ENCODE data around the gene ZNF678.

The ZNF678 gene

DNA sequence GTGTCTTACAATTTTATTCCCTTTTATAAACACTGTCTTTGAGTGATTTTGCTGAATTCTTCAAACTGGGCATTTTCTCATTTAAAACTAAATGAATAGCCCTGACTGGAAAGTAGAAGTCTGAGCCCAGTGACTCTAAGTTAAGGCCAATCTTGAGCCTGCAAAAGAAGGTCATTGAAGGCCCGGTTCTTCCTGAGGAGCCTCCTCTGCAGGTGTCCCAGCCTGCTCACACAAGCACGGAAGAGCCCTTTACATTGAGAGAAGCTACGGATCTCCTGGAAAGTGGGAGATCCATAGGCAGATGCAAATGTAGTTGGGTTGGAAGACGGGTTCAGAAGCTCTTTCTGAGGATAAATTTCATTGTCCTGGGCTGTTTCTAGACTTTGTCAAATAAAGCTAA, 3.9 kb downstream of the ZNF678 start:
- H3K4me1 ChIP-seq (ENCODE audit: insufficient read depth, low read length, severe bottlenecking), result peaks cover 7% of the 10 kb centered on the region
- no peak overlapping the region for H3K9ac ChIP-seq (ENCODE audit: low read length)
- H3K36me3 ChIP-seq (ENCODE audit: insufficient read depth, low read length), result peaks cover 19% of the 10 kb centered on the region
- H3K9me2 ChIP-seq (ENCODE audit: low read depth, low read length), result no peaks in the 10 kb centered on the region
- no peak for TF ChIP-seq EZH2 (IDR thresholded peaks at IDR 0.05; ENCODE audit: borderline replicate concordance, low read length)
- TF ChIP-seq, protein P1, sequence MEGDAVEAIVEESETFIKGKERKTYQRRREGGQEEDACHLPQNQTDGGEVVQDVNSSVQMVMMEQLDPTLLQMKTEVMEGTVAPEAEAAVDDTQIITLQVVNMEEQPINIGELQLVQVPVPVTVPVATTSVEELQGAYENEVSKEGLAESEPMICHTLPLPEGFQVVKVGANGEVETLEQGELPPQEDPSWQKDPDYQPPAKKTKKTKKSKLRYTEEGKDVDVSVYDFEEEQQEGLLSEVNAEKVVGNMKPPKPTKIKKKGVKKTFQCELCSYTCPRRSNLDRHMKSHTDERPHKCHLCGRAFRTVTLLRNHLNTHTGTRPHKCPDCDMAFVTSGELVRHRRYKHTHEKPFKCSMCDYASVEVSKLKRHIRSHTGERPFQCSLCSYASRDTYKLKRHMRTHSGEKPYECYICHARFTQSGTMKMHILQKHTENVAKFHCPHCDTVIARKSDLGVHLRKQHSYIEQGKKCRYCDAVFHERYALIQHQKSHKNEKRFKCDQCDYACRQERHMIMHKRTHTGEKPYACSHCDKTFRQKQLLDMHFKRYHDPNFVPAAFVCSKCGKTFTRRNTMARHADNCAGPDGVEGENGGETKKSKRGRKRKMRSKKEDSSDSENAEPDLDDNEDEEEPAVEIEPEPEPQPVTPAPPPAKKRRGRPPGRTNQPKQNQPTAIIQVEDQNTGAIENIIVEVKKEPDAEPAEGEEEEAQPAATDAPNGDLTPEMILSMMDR (IDR thresholded peaks at IDR 0.05; ENCODE audit: low read length), result no peak
- no peaks in the 10 kb centered on the region for H3K27me3 ChIP-seq (ENCODE audit: insufficient read depth, low read length)
- no peak overlapping the region for H3K4me3 ChIP-seq (ENCODE audit: low read depth, low read length, poor library complexity, severe bottlenecking)
- H3K4me2 ChIP-seq (ENCODE audit: low read length), result no peak overlapping the region
- no peaks in the 10 kb centered on the region for H3F3A ChIP-seq (ENCODE audit: insufficient read depth, low read length)
- no peak overlapping the region for H2AFZ ChIP-seq (ENCODE audit: low read length)
- peaks cover 48% of the 10 kb centered on the region for H3K79me2 ChIP-seq (ENCODE audit: insufficient read depth, low read length)
- no peak overlapping the region for H3K27ac ChIP-seq (ENCODE audit: low read depth, low read length, poor library complexity, severe bottlenecking)
- H4K20me1 ChIP-seq (ENCODE audit: insufficient read depth, low read length), result no peaks in the 10 kb centered on the region
- peaks cover 18% of the 10 kb centered on the region for H3K9me3 ChIP-seq (ENCODE audit: low read length)

GRCh38 chr1:227568593-227568992, 5.2 kb downstream of the ZNF678 start:
- Histone ChIP-seq H3K4me2 (ENCODE audit: low read length) (no peak overlapping the region), H3K4me1 (ENCODE audit: insufficient read depth, low read length, severe bottlenecking) (peaks cover 7% of the 10 kb centered on the region), H3F3A (ENCODE audit: insufficient read depth, low read length) (no peaks in the 10 kb centered on the region), H3K9me2 (ENCODE audit: low read depth, low read length) (no peaks in the 10 kb centered on the region), H3K27ac (ENCODE audit: low read depth, low read length, poor library complexity, severe bottlenecking) (no peak overlapping the region), H4K20me1 (ENCODE audit: insufficient read depth, low read length) (no peaks in the 10 kb centered on the region), H3K9me3 (ENCODE audit: low read length) (peaks cover 18% of the 10 kb centered on the region), H3K79me2 (ENCODE audit: insufficient read depth, low read length) (peaks cover 48% of the 10 kb centered on the region), H3K4me3 (ENCODE audit: low read depth, low read length, poor library complexity, severe bottlenecking) (no peak overlapping the region), H3K9ac (ENCODE audit: low read length) (no peak overlapping the region), H2AFZ (ENCODE audit: low read length) (no peak overlapping the region), H3K27me3 (ENCODE audit: insufficient read depth, low read length) (no peaks in the 10 kb centered on the region), H3K36me3 (ENCODE audit: insufficient read depth, low read length) (peaks cover 19% of the 10 kb centered on the region)
- TF ChIP-seq EZH2 (IDR thresholded peaks at IDR 0.05; ENCODE audit: borderline replicate concordance, low read length), result no peak
- TF ChIP-seq, protein P1 (IDR thresholded peaks at IDR 0.05; ENCODE audit: low read length), result no peak

DNA sequence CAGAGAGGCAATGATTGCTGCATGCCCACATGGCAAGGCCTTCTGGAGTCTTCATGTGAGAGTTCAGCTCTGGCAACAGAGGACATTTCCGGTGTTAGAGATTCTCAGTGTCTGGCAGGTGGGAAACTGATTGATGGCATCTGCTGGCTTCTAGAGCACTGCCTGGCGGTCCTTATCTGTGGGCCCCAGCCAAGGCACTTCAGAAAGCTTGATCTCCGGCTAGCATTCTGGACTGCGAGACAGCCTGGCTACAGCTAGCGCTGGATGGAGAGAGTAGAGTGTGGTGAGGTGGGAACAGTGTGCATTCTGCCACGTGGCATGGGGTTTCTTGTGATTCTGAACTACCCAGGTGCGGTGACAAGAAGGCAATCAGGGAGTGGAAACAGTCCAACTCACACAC, 9.4 kb downstream of the ZNF678 start:
- Histone ChIP-seq H3K9me3 (ENCODE audit: low read length) (peaks cover 22% of the 10 kb centered on the region), H3K4me1 (ENCODE audit: insufficient read depth, low read length, severe bottlenecking) (no peaks in the 10 kb centered on the region), H3K79me2 (ENCODE audit: insufficient read depth, low read length) (peaks cover 27% of the 10 kb centered on the region), H3K9ac (ENCODE audit: low read length) (no peak overlapping the region), H3K9me2 (ENCODE audit: low read depth, low read length) (no peaks in the 10 kb centered on the region), H3K4me3 (ENCODE audit: low read depth, low read length, poor library complexity, severe bottlenecking) (no peak overlapping the region), H3K27ac (ENCODE audit: low read depth, low read length, poor library complexity, severe bottlenecking) (no peak overlapping the region), H3K27me3 (ENCODE audit: insufficient read depth, low read length) (no peaks in the 10 kb centered on the region), H3K4me2 (ENCODE audit: low read length) (no peak overlapping the region), H3F3A (ENCODE audit: insufficient read depth, low read length) (no peaks in the 10 kb centered on the region), H3K36me3 (ENCODE audit: insufficient read depth, low read length) (peaks cover 4% of the 10 kb centered on the region; the same call in 1 of the 2 replicates), H4K20me1 (ENCODE audit: insufficient read depth, low read length) (no peaks in the 10 kb centered on the region), H2AFZ (ENCODE audit: low read length) (no peak overlapping the region)
- no peak for TF ChIP-seq EZH2 (IDR thresholded peaks at IDR 0.05; ENCODE audit: borderline replicate concordance, low read length)
- TF ChIP-seq, protein P1 (IDR thresholded peaks at IDR 0.05; ENCODE audit: low read length), result no peak

Data from OCI-LY1 (cell line).